ENCODE data around the gene FAM174C. TPM values are rescaled to one million over a fixed set of nuclear protein-coding genes. Genes with fewer than 3 reads are reported as not detected.

FAM174C gene
- total RNA-seq, 1 donor from 2014 or later, result 64.8 TPM

- TF ChIP-seq CTCF (IDR thresholded peaks at IDR 0.05) (no peak), POLR2A (IDR thresholded peaks at IDR 0.05) (no peak), POLR2AphosphoS5 (IDR thresholded peaks at IDR 0.05; ENCODE audit: insufficient read depth in 1 of 2, low read depth in 1 of 2) (no peak)
Observed at GRCh38 chr19:1234955-1235380, 40.4 kb upstream of the FAM174C start.

GRCh38 chr19:1235625-1236538 is 39.4 kb upstream of the FAM174C start:
- DNase-seq (ENCODE audit: extremely low spot score in 2 of 2), result no peak
- H3K27me3 ChIP-seq, result no peaks in the 10 kb centered on the region
- TF ChIP-seq CTCF (IDR thresholded peaks at IDR 0.05) (no peak), POLR2AphosphoS5 (IDR thresholded peaks at IDR 0.05; ENCODE audit: insufficient read depth in 1 of 2, low read depth in 1 of 2) (peak in 1 of 2 donors; percentile 25)
- H3K9me3 ChIP-seq, result no peaks in the 10 kb centered on the region
- peaks cover 45% of the 10 kb centered on the region for H3K4me1 ChIP-seq
- no peak overlapping the region for H3K27ac ChIP-seq
- intact Hi-C loops (cut with DNase I), result no loop called here
- H3K4me3 ChIP-seq, result peak overlapping the region in 1 of 2 donors; percentile 86
- no peaks in the 10 kb centered on the region for H3K36me3 ChIP-seq

More at GRCh38 chr19:1234955-1235380, 40.4 kb upstream of the FAM174C start:
- Histone ChIP-seq H3K4me1 (peaks cover 39% of the 10 kb centered on the region), H3K27ac (no peak overlapping the region), H3K27me3 (no peaks in the 10 kb centered on the region), H3K9me3 (no peaks in the 10 kb centered on the region), H3K4me3 (no peak overlapping the region), H3K36me3 (no peaks in the 10 kb centered on the region)
- no peak for DNase-seq (ENCODE audit: extremely low spot score in 2 of 2)
- intact Hi-C loops (cut with DNase I), result no loop called here

DNA sequence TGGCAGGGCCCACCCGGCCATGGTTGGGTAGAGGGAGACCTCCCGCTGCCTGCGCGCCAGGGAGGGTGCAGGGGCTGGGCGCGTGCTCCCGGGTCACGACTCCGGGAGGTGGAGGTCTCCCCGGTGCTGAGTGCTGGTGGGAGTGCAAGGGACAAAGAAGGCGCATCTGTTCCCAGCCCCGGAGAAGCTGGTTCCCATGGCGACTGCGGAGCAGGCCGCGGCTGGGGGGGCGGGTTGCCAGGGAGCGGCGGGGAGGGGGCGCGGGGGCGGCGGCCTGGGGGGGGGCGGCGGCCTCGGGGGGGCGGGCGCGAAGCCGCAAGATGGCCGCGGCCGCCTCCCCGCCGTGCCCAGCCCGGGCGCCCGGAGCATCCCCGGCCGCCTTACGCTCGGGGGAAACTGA is 38.8 kb upstream of the FAM174C start:
- TF ChIP-seq POLR2AphosphoS5 (IDR thresholded peaks at IDR 0.05; ENCODE audit: insufficient read depth in 1 of 2, low read depth in 1 of 2), result peak in 1 of 2 donors; percentile 10
- no peak for TF ChIP-seq POLR2A (IDR thresholded peaks at IDR 0.05)
- Histone ChIP-seq H3K9me3 (no peaks in the 10 kb centered on the region), H3K4me1 (peaks cover 51% of the 10 kb centered on the region), H3K27ac (no peak overlapping the region), H3K27me3 (no peaks in the 10 kb centered on the region), H3K36me3 (no peaks in the 10 kb centered on the region), H3K4me3 (peak overlapping the region; percentile 60 to 86)
- no peak for DNase-seq (ENCODE audit: extremely low spot score in 2 of 2)
- intact Hi-C loops (cut with DNase I), result no loop called here

GRCh38 chr19:1237027-1237659 is 38.2 kb upstream of the FAM174C start:
- H3K27ac ChIP-seq, result peak overlapping the region; percentile 69
- no peaks in the 10 kb centered on the region for H3K36me3 ChIP-seq
- H3K27me3 ChIP-seq, result no peaks in the 10 kb centered on the region
- intact Hi-C loops (cut with DNase I), result no loop called here
- TF ChIP-seq CTCF (IDR thresholded peaks at IDR 0.05) (no peak), POLR2A (IDR thresholded peaks at IDR 0.05) (no peak)
- H3K9me3 ChIP-seq, result no peaks in the 10 kb centered on the region
- DNase-seq (ENCODE audit: extremely low spot score in 2 of 2), result no peak
- H3K4me3 ChIP-seq, result peak overlapping the region; percentile 60 to 86
- H3K4me1 ChIP-seq, result peaks cover 48% of the 10 kb centered on the region

GRCh38 chr19:1237754-1238368 is 37.5 kb upstream of the FAM174C start, which contains the start of gene CBARP:
Gene CBARP (minus strand): TSS chr19:1238005. CDS start chr19:1236100, 1,905 bp downstream.
- peaks cover 48% of the 10 kb centered on the region for H3K4me1 ChIP-seq
- intact Hi-C loops (cut with DNase I), result no loop called here
- H3K9me3 ChIP-seq, result no peaks in the 10 kb centered on the region
- TF ChIP-seq CTCF (IDR thresholded peaks at IDR 0.05), result no peak
- no peak for TF ChIP-seq POLR2AphosphoS5 (IDR thresholded peaks at IDR 0.05; ENCODE audit: insufficient read depth in 1 of 2, low read depth in 1 of 2)
- no peak for TF ChIP-seq POLR2A (IDR thresholded peaks at IDR 0.05)
- peak within 1 kb of the TSS; percentile 60 to 86 for H3K4me3 ChIP-seq
- H3K27ac ChIP-seq, result peak within 1 kb of the TSS; percentile 97
- no peaks in the 10 kb centered on the region for H3K27me3 ChIP-seq
- no peak for DNase-seq (ENCODE audit: extremely low spot score in 2 of 2)
- H3K36me3 ChIP-seq, result no peaks in the 10 kb centered on the region

All from vagina (tissue), 2 donors.